A673 (cell line): ENCODE data around the gene ATP1B2. TPM values are rescaled to one million over a fixed set of nuclear protein-coding genes. Genes with fewer than 3 reads are reported as not detected.
"Not testable (repeated sequence)": the region's sequence is repeated elsewhere in the genome, so short reads cannot be mapped to it uniquely, and the experiment has no call there.

Source experiments
- BruUV-seq: library from RNA; stranded (reverse); fragments of 400-500 nt; replicated peaks from 2 replicates; lab custom pipeline; 2021; lab: Mats Ljungman, UMichigan
- CTCF ChIA-PET: fragments of 300-600 bp; sonication (Branson Sonifier 250); formaldehyde crosslinking; loops from one replicate; lab custom pipeline; 2022; ENCODE audit warnings: antibody characterized with exemption; lab: Charles Lee
- POLR2A ChIA-PET: fragments of 300-600 bp; sonication (Branson Sonifier 250); formaldehyde crosslinking; loops from one replicate; lab custom pipeline; 2022; ENCODE audit warnings: antibody characterized with exemption; ENCODE audit not compliant: low non-redundant PET; lab: Charles Lee
- DNase-seq: peaks from one replicate; pipeline ENCODE4 v3.0.0-alpha.2; 2015; ENCODE audit warnings: low spot score
- H3K27ac ChIP-seq: fragments of 200-600 bp; sonication (generic); 2 replicates; pipeline ENCODE4 v1.5.1; 2016; ENCODE audit warnings: mixed run types, low read depth, mild to moderate bottlenecking, mixed read lengths, antibody characterized with exemption, low read length; ENCODE audit not compliant: poor library complexity, severe bottlenecking
- H3K27me3 ChIP-seq: fragments of 200-600 bp; sonication (generic); replicated peaks from 2 replicates; pipeline ENCODE4 v1.6.1; 2017; ENCODE audit warnings: mixed run types, low read depth, mild to moderate bottlenecking, mixed read lengths, antibody characterized with exemption, low read length; ENCODE audit not compliant: insufficient read depth, poor library complexity
- H3K36me3 ChIP-seq: fragments of 200-600 bp; sonication (generic); 2 replicates; pipeline ENCODE4 v1.6.1; 2016; ENCODE audit warnings: mixed run types, mild to moderate bottlenecking, mixed read lengths, antibody characterized with exemption, low read length; ENCODE audit not compliant: insufficient read depth, poor library complexity, severe bottlenecking
- H3K4me1 ChIP-seq: fragments of 200-600 bp; sonication (generic); 2 replicates; pipeline ENCODE4 v1.6.1; 2017; ENCODE audit warnings: mixed run types, mild to moderate bottlenecking, mixed read lengths, antibody characterized with exemption, low read length; ENCODE audit not compliant: insufficient read depth, poor library complexity, severe bottlenecking
- H3K4me3 ChIP-seq: fragments of 200-600 bp; sonication (generic); 2 replicates; pipeline ENCODE4 v1.5.1; 2016; ENCODE audit warnings: low read depth, mixed run types, mild to moderate bottlenecking, mixed read lengths, low read length; ENCODE audit not compliant: poor library complexity, severe bottlenecking
- H3K9me3 ChIP-seq: fragments of 200-600 bp; sonication (generic); 2 replicates; pipeline ENCODE4 v1.6.1; 2016; ENCODE audit warnings: mixed run types, low read depth, mild to moderate bottlenecking, mixed read lengths, antibody characterized with exemption, low read length; ENCODE audit not compliant: poor library complexity, severe bottlenecking
- EZH2 ChIP-seq: fragments of 200-600 bp; sonication (generic); IDR thresholded peaks from 2 replicates; pipeline ENCODE4 v1.6.1; 2017; ENCODE audit warnings: borderline replicate concordance, low read depth, mild to moderate bottlenecking, mixed read lengths, antibody characterized with exemption, low read length; ENCODE audit not compliant: poor library complexity, severe bottlenecking
- intact Hi-C: fragments of 100-400 bp; cut with micrococcal nuclease; formaldehyde crosslinking; loops from one replicate; pipeline ENCODE4 v1.10.0; 2022; ENCODE audit not compliant: unreplicated experiment
- total RNA-seq: library from RNA; stranded (reverse); gene quantifications from 2 replicates; pipeline ENCODE4 v1.2.3, GENCODE V29; 2021
- TF ChIP-seq, protein P1 (sequence below): fragments of 300-800, 200-600 bp; sonication (generic); conservative IDR thresholded peaks from 2 replicates; pipeline ENCODE4 v1.5.1; 2017; ENCODE audit warnings: low read depth, mild to moderate bottlenecking, antibody characterized with exemption, low read length, moderate library complexity, mixed read lengths

The ATP1B2 gene
- total RNA-seq, 1 experiment from 2014 or later: 3.5 TPM

DNA sequence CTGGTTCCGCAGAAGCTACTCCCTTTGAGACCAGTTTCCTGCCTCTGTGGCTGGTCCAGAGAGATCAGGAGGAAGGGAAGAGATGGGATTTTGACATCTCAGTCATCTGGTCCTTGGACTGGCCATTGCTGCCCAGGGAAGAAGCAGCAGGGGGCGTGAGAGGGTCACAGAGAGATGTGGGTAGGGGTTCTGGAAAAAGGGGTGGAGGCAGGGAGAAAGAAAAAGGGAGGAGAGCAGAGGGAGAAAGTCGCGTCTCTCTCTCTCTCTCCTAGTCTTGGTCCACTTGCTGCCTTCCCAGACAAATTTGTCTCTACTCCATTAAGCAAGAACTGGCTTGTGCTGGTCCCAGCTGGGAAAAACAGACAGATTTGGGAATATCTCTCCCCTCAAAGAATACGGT lies 16.3 kb upstream of the ATP1B2 start:
- Histone ChIP-seq H3K4me3 (no peak overlapping the region), H3K36me3 (no peaks in the 10 kb centered on the region), H3K4me1 (no peaks in the 10 kb centered on the region), H3K27me3 (no peaks in the 10 kb centered on the region), H3K9me3 (no peaks in the 10 kb centered on the region), H3K27ac (no peak overlapping the region)
- no TSS peak for BruUV-seq
- CTCF ChIA-PET: no interaction called here
- intact Hi-C loops: no loop called here
- no peak for TF ChIP-seq EZH2
- TF ChIP-seq, protein P1, sequence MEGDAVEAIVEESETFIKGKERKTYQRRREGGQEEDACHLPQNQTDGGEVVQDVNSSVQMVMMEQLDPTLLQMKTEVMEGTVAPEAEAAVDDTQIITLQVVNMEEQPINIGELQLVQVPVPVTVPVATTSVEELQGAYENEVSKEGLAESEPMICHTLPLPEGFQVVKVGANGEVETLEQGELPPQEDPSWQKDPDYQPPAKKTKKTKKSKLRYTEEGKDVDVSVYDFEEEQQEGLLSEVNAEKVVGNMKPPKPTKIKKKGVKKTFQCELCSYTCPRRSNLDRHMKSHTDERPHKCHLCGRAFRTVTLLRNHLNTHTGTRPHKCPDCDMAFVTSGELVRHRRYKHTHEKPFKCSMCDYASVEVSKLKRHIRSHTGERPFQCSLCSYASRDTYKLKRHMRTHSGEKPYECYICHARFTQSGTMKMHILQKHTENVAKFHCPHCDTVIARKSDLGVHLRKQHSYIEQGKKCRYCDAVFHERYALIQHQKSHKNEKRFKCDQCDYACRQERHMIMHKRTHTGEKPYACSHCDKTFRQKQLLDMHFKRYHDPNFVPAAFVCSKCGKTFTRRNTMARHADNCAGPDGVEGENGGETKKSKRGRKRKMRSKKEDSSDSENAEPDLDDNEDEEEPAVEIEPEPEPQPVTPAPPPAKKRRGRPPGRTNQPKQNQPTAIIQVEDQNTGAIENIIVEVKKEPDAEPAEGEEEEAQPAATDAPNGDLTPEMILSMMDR: peak; percentile 54
- peak; percentile 57 for DNase-seq
- POLR2A ChIA-PET: no interaction called here

DNA sequence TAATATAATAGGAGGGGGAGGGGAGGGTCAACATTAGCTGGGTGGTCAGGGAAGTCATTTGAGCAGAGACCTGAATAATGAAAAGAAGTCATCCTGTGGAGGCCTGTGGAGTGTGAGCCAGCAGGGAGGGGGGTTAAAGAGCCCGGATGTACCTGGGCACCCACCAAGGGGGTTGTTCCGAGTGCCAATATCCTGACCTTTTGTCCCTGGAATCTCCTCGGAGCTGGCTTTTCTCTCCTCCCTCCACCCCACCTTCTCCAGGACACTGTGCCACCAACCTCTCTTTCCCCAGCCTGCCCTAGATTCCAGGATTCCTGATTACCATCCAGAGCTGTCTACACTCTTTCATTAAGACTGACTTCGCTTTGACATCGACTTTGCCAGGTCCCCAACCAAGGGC lies 14.6 kb upstream of the ATP1B2 start:
- Histone ChIP-seq H3K4me3 (no peak overlapping the region), H3K36me3 (no peaks in the 10 kb centered on the region), H3K27ac (no peak overlapping the region), H3K4me1 (no peaks in the 10 kb centered on the region), H3K9me3 (no peaks in the 10 kb centered on the region), H3K27me3 (no peaks in the 10 kb centered on the region)
- intact Hi-C loops: no loop called here
- no peak for TF ChIP-seq EZH2
- TF ChIP-seq, protein P1: no peak
- CTCF ChIA-PET: interaction anchor here (0.5 kb wide), 1 partner anchor 103 kb away, joined by 3 read pairs; no protein-coding TSS in a partner anchor
- POLR2A ChIA-PET: no interaction called here
- no TSS peak for BruUV-seq
- DNase-seq: no peak

DNA sequence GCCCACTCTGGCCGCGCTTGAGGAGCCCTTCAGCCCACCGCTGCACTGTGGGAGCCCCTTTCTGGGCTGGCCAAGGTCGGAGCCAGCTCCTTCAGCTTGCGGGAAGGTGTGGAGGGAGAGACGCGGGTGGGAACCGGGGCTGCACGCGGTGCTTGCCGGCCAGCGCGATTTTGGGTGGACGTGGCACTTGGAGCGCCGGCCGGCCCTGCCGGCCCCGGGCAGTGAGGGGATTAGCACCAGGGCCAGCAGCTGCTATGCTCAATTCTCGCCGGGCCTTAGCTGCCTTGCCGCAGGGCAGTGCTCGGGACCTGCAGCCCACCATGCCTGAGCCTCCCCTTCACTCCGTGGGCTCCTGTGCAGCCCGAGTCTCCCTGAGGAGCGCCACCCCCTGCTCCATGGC lies 9.9 kb upstream of the ATP1B2 start:
- Histone ChIP-seq H3K36me3 (no peaks in the 10 kb centered on the region), H3K4me1 (no peaks in the 10 kb centered on the region), H3K9me3 (no peaks in the 10 kb centered on the region), H3K27ac (no peak overlapping the region), H3K27me3 (no peaks in the 10 kb centered on the region), H3K4me3 (no peak overlapping the region)
- ChIA-PET POLR2A (no interaction called here), CTCF (no interaction called here)
- no peak for TF ChIP-seq EZH2
- TF ChIP-seq, protein P1: no peak
- BruUV-seq: no TSS peak
- DNase-seq: no peak
- intact Hi-C loops: no loop called here

DNA sequence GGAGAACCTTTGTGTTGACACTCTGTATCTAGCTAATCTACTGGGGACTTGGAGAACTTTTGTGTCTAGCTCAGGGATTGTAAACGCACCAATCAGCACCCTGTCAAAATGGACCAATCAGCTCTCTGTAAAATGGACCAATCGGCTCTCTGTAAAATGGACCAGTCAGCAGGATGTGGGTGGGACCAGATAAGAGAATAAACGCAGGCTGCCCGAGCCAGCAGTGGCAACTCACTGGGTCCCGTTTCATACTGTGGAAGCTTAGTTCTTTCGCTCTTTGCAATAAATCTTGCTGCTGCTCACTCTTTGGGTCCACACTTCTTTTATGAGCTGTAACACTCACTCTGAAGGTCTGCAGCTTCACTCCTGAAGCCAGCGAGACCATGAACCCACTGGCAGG lies 9.1 kb upstream of the ATP1B2 start:
- DNase-seq, H3K9me3 ChIP-seq, H3K4me3 ChIP-seq, H3K27me3 ChIP-seq, intact Hi-C loops, CTCF ChIA-PET, H3K4me1 ChIP-seq, H3K27ac ChIP-seq, POLR2A ChIA-PET, H3K36me3 ChIP-seq, BruUV-seq: not testable (repeated sequence)
